ENCODE data around the gene TMIGD2. TPM values are rescaled to one million over a fixed set of nuclear protein-coding genes. Genes with fewer than 3 reads are reported as not detected.

Gene TMIGD2
- total and polyA plus RNA-seq, 9 donors: 0.21 to 0.94 (median 0.52) TPM

GRCh38 chr19:4310247-4311121 is 8.3 kb upstream of the TMIGD2 start:
- 91% methylated on average over 16 of the region's 22 CpGs for WGBS (ENCODE audit: insufficient coverage)

DNA sequence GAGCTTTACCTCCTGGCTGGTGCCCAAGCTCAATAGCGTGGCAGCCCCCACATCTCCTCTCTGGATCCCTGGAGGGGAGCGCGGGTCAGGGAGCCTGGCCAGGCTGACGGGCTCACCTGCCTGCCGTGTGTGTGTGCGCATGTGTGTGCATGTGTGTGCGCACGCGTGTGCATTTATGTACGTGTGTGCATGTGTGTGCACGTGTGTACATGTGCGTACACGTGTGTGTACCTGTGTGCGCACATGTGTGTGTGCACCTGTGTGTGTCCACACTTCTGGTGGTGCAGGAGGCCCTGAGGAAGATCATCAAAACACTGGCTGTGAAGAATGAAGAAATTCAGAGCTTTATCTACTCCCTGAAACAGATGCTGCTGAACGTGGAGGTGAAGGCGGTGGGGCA is 3.5 kb upstream of the TMIGD2 start:
- H3K4me1 ChIP-seq (ENCODE audit: control insufficient read depth, insufficient read depth, low read length): peaks cover 20% of the 10 kb centered on the region

More at GRCh38 chr19:4310247-4311121, 8.3 kb upstream of the TMIGD2 start:
- no peak overlapping the region for H3K27ac ChIP-seq (ENCODE audit: low read length)
- H3K4me3 ChIP-seq (ENCODE audit: low read length): no peak overlapping the region
- H3K9me3 ChIP-seq (replicated peaks; ENCODE audit: control insufficient read depth, low read depth, low read length): no peaks in the 10 kb centered on the region
- no peaks in the 10 kb centered on the region for H3K4me1 ChIP-seq (ENCODE audit: control insufficient read depth, insufficient read depth, low read length)
- H3K36me3 ChIP-seq (ENCODE audit: control insufficient read depth, insufficient read depth, low read length): no peaks in the 10 kb centered on the region
- DNase-seq: no peak
- H3K27me3 ChIP-seq (ENCODE audit: control insufficient read depth, insufficient read depth, low read length): no peaks in the 10 kb centered on the region

GRCh38 chr19:4305257-4305612 is 3.0 kb upstream of the TMIGD2 start:
- 59% methylated on average over 3 of the region's 7 CpGs for WGBS (ENCODE audit: insufficient coverage)
- DNase-seq: no peak
- no peaks in the 10 kb centered on the region for H3K9me3 ChIP-seq (replicated peaks; ENCODE audit: control insufficient read depth, low read depth, low read length)
- H3K4me1 ChIP-seq (ENCODE audit: control insufficient read depth, insufficient read depth, low read length): peaks cover 20% of the 10 kb centered on the region
- H3K27me3 ChIP-seq (ENCODE audit: control insufficient read depth, insufficient read depth, low read length): no peaks in the 10 kb centered on the region
- no peak overlapping the region for H3K4me3 ChIP-seq (ENCODE audit: low read length)
- no peak overlapping the region for H3K27ac ChIP-seq (ENCODE audit: low read length)
- no peaks in the 10 kb centered on the region for H3K36me3 ChIP-seq (ENCODE audit: control insufficient read depth, insufficient read depth, low read length)

More for the DNA sequence above, 3.5 kb upstream of the TMIGD2 start:
- Histone ChIP-seq H3K4me3 (ENCODE audit: low read length) (no peak overlapping the region), H3K27me3 (ENCODE audit: control insufficient read depth, insufficient read depth, low read length) (no peaks in the 10 kb centered on the region), H3K36me3 (ENCODE audit: control insufficient read depth, insufficient read depth, low read length) (no peaks in the 10 kb centered on the region), H3K9me3 (replicated peaks; ENCODE audit: control insufficient read depth, low read depth, low read length) (no peaks in the 10 kb centered on the region), H3K27ac (ENCODE audit: low read length) (no peak overlapping the region)
- WGBS (ENCODE audit: insufficient coverage): 82% methylated on average over 16 of the region's 16 CpGs
- DNase-seq: no peak

DNA sequence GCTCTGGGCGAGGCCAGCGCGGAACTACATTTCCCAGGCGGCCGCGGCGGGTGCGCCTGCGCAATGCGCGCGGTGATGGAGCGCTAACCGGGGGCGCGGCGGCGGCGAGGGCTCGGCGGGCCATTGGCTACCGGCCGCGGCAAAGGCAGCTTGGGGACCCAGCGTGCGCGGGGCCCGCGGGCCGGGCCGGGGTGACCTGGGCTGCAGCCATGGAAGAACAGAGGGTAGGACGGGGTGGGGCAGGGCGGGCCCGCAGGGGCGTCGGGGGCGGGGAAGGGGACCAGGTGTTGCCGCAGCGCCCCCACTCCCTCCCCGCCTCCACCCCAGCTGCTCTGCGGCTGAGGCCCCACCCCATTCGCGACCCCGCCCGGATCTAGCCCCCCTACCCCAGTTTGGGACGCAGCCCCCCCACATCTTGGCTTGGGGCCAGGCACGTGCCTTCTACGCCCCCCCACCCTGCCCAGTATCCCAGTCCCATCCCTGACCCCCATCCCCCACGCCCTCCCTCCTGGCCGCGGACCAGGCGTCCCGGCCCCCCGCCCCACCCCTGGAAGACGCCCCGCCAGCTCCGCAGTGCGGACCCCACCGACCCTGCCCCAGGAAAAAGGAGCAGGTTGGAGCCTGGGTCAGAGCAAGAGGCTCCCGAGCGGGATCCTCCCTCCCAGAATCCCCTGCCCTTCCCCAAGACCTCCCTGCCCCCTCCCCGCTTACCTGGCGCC is 2.5 kb upstream of the TMIGD2 start, which contains the start of gene FSD1:
Gene FSD1 (plus strand): TSS at position 61 of the 719 bp plus-strand sequence. CDS start 149 bp downstream, at position 210.
- peak; percentile 43 for DNase-seq
- Histone ChIP-seq H3K27me3 (ENCODE audit: control insufficient read depth, insufficient read depth, low read length) (no peaks in the 10 kb centered on the region), H3K4me1 (ENCODE audit: control insufficient read depth, insufficient read depth, low read length) (peaks cover 20% of the 10 kb centered on the region), H3K36me3 (ENCODE audit: control insufficient read depth, insufficient read depth, low read length) (no peaks in the 10 kb centered on the region), H3K4me3 (ENCODE audit: low read length) (no peak within 1 kb of the TSS), H3K9me3 (replicated peaks; ENCODE audit: control insufficient read depth, low read depth, low read length) (no peaks in the 10 kb centered on the region), H3K27ac (ENCODE audit: low read length) (no peak within 1 kb of the TSS)
- WGBS (ENCODE audit: insufficient coverage): 6% methylated on average over 44 of the region's 63 CpGs

DNA sequence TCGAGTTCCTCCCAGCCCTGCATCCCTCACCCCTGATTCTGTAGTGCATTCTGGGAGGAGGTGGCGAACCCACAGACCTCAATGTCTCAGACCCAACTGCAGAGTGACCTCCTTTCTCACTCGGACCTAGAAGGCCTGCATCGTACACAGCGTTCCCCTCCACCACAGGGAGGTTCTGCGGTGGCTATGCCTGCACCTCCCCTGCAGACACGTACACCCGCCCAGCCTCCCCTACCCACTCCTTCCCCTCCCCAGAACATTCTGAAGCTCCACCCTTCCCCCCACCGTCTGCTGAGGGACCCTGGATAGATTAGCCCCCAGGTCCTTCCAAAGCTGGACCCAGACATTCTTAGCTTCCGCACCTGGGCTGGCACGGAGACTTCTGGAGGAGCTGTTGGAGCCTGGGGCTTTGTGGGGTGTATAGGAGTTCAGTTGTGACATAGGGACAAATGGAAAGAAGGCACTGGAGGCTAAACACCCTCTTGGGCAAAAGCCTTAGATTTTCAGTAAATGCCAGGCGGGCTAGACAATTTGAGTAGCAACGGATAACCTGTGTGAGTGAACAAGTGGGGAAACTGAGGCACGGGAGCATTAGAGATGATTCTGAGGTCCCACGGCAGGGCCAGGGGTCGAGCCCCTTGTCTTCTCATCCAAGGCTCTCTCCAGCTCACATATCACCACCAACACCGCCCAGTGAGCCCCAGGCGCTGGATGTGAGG is 1.8 kb upstream of the TMIGD2 start:
- H3K27me3 ChIP-seq (ENCODE audit: control insufficient read depth, insufficient read depth, low read length): no peaks in the 10 kb centered on the region
- DNase-seq: no peak
- WGBS (ENCODE audit: insufficient coverage): 55% methylated on average over 10 of the region's 18 CpGs
- H3K4me1 ChIP-seq (ENCODE audit: control insufficient read depth, insufficient read depth, low read length): peaks cover 20% of the 10 kb centered on the region
- H3K4me3 ChIP-seq (ENCODE audit: low read length): no peak overlapping the region
- H3K9me3 ChIP-seq (replicated peaks; ENCODE audit: control insufficient read depth, low read depth, low read length): no peaks in the 10 kb centered on the region
- H3K36me3 ChIP-seq (ENCODE audit: control insufficient read depth, insufficient read depth, low read length): no peaks in the 10 kb centered on the region
- no peak overlapping the region for H3K27ac ChIP-seq (ENCODE audit: low read length)

DNA sequence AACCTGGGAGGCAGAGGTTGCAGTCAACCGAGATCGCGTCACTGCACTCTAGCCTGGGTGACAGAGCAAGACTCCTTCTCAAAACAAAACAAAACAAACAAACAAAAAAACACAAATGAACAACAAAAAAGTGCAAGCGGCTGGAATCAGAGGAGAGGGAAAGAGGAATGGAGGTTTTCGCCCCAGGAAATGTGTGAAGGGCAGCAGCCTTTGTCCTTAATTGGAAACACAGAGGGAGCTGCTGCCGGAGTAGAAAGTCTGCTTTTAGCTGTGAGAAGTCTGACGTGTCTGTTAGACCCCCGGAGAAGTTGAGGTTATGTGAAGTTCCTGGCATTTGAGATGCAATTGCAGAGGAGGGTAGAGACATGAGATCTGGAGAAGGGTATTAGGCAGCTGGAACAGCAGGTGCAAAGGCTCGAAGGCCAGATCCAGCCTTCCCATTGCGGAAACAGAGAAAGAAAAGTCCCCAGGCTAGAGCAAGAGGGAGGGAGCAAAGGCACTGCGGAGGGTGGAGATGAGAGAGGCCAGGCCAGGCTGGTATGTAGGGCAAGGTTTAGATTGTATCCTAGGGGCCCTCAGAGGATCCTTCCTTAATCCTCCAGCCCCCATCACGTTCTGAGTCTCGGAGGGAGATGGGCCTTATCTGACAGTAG is 473 bp downstream of the TMIGD2 start:
- Histone ChIP-seq H3K36me3 (ENCODE audit: control insufficient read depth, insufficient read depth, low read length) (no peaks in the 10 kb centered on the region), H3K4me3 (ENCODE audit: low read length) (no peak overlapping the region), H3K27me3 (ENCODE audit: control insufficient read depth, insufficient read depth, low read length) (no peaks in the 10 kb centered on the region), H3K4me1 (ENCODE audit: control insufficient read depth, insufficient read depth, low read length) (peaks cover 23% of the 10 kb centered on the region), H3K9me3 (replicated peaks; ENCODE audit: control insufficient read depth, low read depth, low read length) (no peaks in the 10 kb centered on the region), H3K27ac (ENCODE audit: low read length) (peak overlapping the region; percentile 65)
- peak; percentile 53 for DNase-seq
- WGBS (ENCODE audit: insufficient coverage): 21% methylated on average over 6 of the region's 13 CpGs

GRCh38 chr19:4300589-4300988 is 1.6 kb downstream of the TMIGD2 start:
- WGBS (ENCODE audit: insufficient coverage): 86% methylated on average over 3 of the region's 3 CpGs
- Histone ChIP-seq H3K9me3 (replicated peaks; ENCODE audit: control insufficient read depth, low read depth, low read length) (no peaks in the 10 kb centered on the region), H3K27ac (ENCODE audit: low read length) (no peak overlapping the region), H3K4me1 (ENCODE audit: control insufficient read depth, insufficient read depth, low read length) (peaks cover 32% of the 10 kb centered on the region), H3K4me3 (ENCODE audit: low read length) (no peak overlapping the region), H3K27me3 (ENCODE audit: control insufficient read depth, insufficient read depth, low read length) (no peaks in the 10 kb centered on the region), H3K36me3 (ENCODE audit: control insufficient read depth, insufficient read depth, low read length) (no peaks in the 10 kb centered on the region)
- no peak for DNase-seq

DNA sequence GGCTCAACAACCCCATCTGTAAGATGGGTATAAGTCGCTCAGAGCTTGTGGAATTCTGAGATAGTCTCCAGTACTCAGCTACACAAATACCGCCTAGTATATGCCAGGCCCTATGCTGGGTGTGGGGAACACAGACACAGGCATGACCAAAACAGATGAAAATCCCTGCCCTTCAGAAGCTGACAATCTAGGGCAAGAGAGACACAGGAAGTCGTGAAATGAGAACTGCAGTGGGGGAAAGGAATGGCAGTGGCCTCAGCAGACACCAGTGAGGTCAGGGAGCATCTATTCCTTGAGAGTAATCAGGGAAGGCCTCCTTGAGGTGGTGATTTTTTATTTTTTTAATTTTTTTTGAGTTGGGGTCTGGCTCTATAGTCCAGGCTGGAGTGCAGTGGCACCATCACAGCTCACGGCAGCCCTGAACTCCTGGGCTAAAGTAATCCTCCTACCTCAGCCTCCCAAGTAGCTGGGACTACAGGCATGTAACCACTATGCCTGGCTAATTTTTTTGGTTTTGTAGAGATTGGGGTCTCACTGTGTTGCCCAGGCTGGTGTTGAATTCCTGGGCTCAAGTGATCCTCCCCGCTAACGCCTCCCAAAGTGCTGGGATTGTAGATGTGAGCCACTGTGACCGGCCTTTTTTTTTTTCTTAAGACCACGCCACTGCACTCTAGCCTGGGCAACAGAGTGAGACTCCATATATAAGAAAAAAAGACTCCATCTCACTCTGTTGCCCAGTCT is 3.2 kb downstream of the TMIGD2 start:
- Histone ChIP-seq H3K27me3 (ENCODE audit: control insufficient read depth, insufficient read depth, low read length) (no peaks in the 10 kb centered on the region), H3K4me1 (ENCODE audit: control insufficient read depth, insufficient read depth, low read length) (peaks cover 28% of the 10 kb centered on the region), H3K4me3 (ENCODE audit: low read length) (no peak overlapping the region), H3K27ac (ENCODE audit: low read length) (no peak overlapping the region), H3K36me3 (ENCODE audit: control insufficient read depth, insufficient read depth, low read length) (no peaks in the 10 kb centered on the region), H3K9me3 (replicated peaks; ENCODE audit: control insufficient read depth, low read depth, low read length) (no peaks in the 10 kb centered on the region)
- DNase-seq: no peak
- WGBS (ENCODE audit: insufficient coverage): 73% methylated on average over 3 of the region's 8 CpGs
